Keratinocyte (primary cell): ENCODE results near the gene TMEM263. TPM values are rescaled to one million over a fixed set of nuclear protein-coding genes. Genes with fewer than 3 reads are reported as not detected.
"Not testable (repeated sequence)": the region's sequence is repeated elsewhere in the genome, so short reads cannot be mapped to it uniquely, and the experiment has no call there.

Experiments used
- DNase-seq: peaks from one replicate; pipeline ENCODE4 v3.0.0-alpha.2; 2011; ENCODE audit warnings: low read depth, missing footprints, low spot score
- FAIRE-seq: peaks from 2 replicates; lab custom pipeline; 2011; peaks lifted over from hg19 to GRCh38; lab: Jason Lieb, UNC
- H2AFZ ChIP-seq: 2 replicates; pipeline ENCODE4 v1.6.0; 2012; ENCODE audit warnings: low read length, control low read depth, inconsistent platforms; ENCODE audit not compliant: control insufficient read depth
- H3K27ac ChIP-seq: 2 replicates; pipeline ENCODE4 v1.5.1; 2011; ENCODE audit warnings: low read length; ENCODE audit not compliant: control insufficient read depth, insufficient read depth
- H3K27me3 ChIP-seq: 3 replicates; pipeline ENCODE4 v1.6.0; 2011; ENCODE audit warnings: low read length; ENCODE audit not compliant: control insufficient read depth, insufficient read depth; ENCODE audit errors: extremely low read depth
- H3K36me3 ChIP-seq, 2 experiments: 2 replicates in 1 of 2; 3 replicates in 1 of 2; pipeline ENCODE4 v1.5.1; 2011; ENCODE audit warnings: low read length in 2 of 2, mild to moderate bottlenecking in 1 of 2; ENCODE audit not compliant: control insufficient read depth in 2 of 2, insufficient read depth in 2 of 2; ENCODE audit errors: extremely low read depth in 1 of 2
- H3K4me1 ChIP-seq: 3 replicates; pipeline ENCODE4 v1.5.1; 2011; ENCODE audit warnings: low read length; ENCODE audit not compliant: control insufficient read depth, insufficient read depth; ENCODE audit errors: extremely low read depth
- H3K4me2 ChIP-seq: 3 replicates; pipeline ENCODE4 v1.6.0; 2011; ENCODE audit warnings: low read depth, low read length; ENCODE audit not compliant: control insufficient read depth, insufficient read depth; ENCODE audit errors: extremely low read depth
- H3K4me3 ChIP-seq, 3 experiments: fragments of 200-600 bp in 1 of 3; sonication (generic) in 1 of 3; 2 replicates in 2 of 3; 3 replicates in 1 of 3; pipeline ENCODE4 v1.5.1; 2011 to 2016; ENCODE audit warnings: low read length in 3 of 3, mild to moderate bottlenecking in 3 of 3, control low read depth in 2 of 3, inconsistent platforms in 1 of 3, low read depth in 1 of 3, mixed read lengths in 1 of 3, mixed run types in 1 of 3, moderate library complexity in 1 of 3; ENCODE audit not compliant: control insufficient read depth in 2 of 3, insufficient read depth in 2 of 3; ENCODE audit errors: extremely low read depth in 1 of 3
- H3K79me2 ChIP-seq: 2 replicates; pipeline ENCODE4 v1.6.0; 2012; ENCODE audit warnings: low read length; ENCODE audit not compliant: control insufficient read depth, insufficient read depth
- H3K9ac ChIP-seq: 3 replicates; pipeline ENCODE4 v1.6.0; 2011; ENCODE audit warnings: low read length; ENCODE audit not compliant: control insufficient read depth, insufficient read depth; ENCODE audit errors: extremely low read depth
- H3K9me1 ChIP-seq: 3 replicates; pipeline ENCODE4 v1.6.0; 2011; ENCODE audit warnings: low read length; ENCODE audit not compliant: control insufficient read depth, insufficient read depth; ENCODE audit errors: extremely low read depth
- H3K9me3 ChIP-seq: 2 replicates; pipeline ENCODE4 v1.5.1; 2012; ENCODE audit warnings: low read depth, low read length; ENCODE audit not compliant: control insufficient read depth
- H4K20me1 ChIP-seq: 3 replicates; pipeline ENCODE4 v1.6.0; 2011; ENCODE audit warnings: low read length; ENCODE audit not compliant: control insufficient read depth, insufficient read depth; ENCODE audit errors: extremely low read depth
- CTCF ChIP-seq, 3 experiments: IDR thresholded peaks in 1 of 3; conservative IDR thresholded peaks in 1 of 3; optimal IDR thresholded peaks in 1 of 3; 2 replicates in 2 of 3; 3 replicates in 1 of 3; pipeline versions ENCODE3 to v1.5.1; 2011; ENCODE audit warnings: low read length in 3 of 3, mild to moderate bottlenecking in 3 of 3, moderate library complexity in 2 of 3, control low read depth in 1 of 3, inconsistent platforms in 1 of 3; ENCODE audit not compliant: insufficient read depth in 2 of 3; ENCODE audit errors: extremely low read depth in 1 of 3
- EZH2 ChIP-seq: IDR thresholded peaks from one replicate; pipeline ENCODE4 v1.6.1; 2012; ENCODE audit warnings: inconsistent platforms, mild to moderate bottlenecking, low read length, moderate library complexity
- dilution Hi-C: fragments of 300-500 bp; cut with MboI; formaldehyde crosslinking; loops from one replicate; pipeline ENCODE4 v1.7.0; 2020; ENCODE audit warnings: low sequenced_read_pairs; ENCODE audit not compliant: extremely low pct_ligation_motif_present
- polyA plus RNA-seq, 5 experiments: library from polyadenylated mRNA; depleted of rRNA in 3 of 5; stranded (reverse) in 3 of 5; stranded (forward) in 1 of 5; unstranded in 1 of 5; fragments of >200 nt; gene quantifications; 1 replicate in 1 of 5; 2 replicates in 3 of 5; 3 replicates in 1 of 5; pipeline versions ENCODE4 v1.2.1 to v1.2.3, GENCODE V29; 2011 to 2012; ENCODE audit warnings: missing spikeins in 2 of 5, low read depth in 1 of 5, low replicate concordance in 1 of 5

Gene TMEM263
- polyA plus RNA-seq, 1 donor (not counting 4 experiments of a cell fraction or from before 2014, with no cell fraction given) = 22.0 TPM

- H3K4me3 ChIP-seq = no peak overlapping the region
- H3K36me3 ChIP-seq = peaks cover 0 to 5% of the 10 kb centered on the region in 2 experiments
- peak overlapping the region; percentile 8 for H2AFZ ChIP-seq
- peak overlapping the region; percentile 33 for H3K4me2 ChIP-seq
- no peak for TF ChIP-seq EZH2
- TF ChIP-seq CTCF (optimal IDR thresholded peaks at IDR 0.05 in 1 of 3, IDR thresholded peaks at IDR 0.05 in 1 of 3, conservative IDR thresholded peaks at IDR 0.05 in 1 of 3; ENCODE audit: extremely low read depth in 1 of 3, insufficient read depth in 2 of 3, low read length in 3 of 3) = no peak
- H3K27me3 ChIP-seq = no peaks in the 10 kb centered on the region
- dilution Hi-C loops = no loop called here
- DNase-seq (no peak), FAIRE-seq (peak; percentile 5)
- H3K79me2 ChIP-seq = peaks cover 1% of the 10 kb centered on the region
- peaks cover 11% of the 10 kb centered on the region for H3K4me1 ChIP-seq
- H3K9me3 ChIP-seq = no peaks in the 10 kb centered on the region
- H3K9ac ChIP-seq = no peak overlapping the region
- no peaks in the 10 kb centered on the region for H3K9me1 ChIP-seq
- no peak overlapping the region for H3K27ac ChIP-seq
- H4K20me1 ChIP-seq = no peaks in the 10 kb centered on the region
These were observed 32.1 kb downstream of the TMEM263 start for GRCh38 chr12:106987846-106988245.

GRCh38 chr12:106994579-106995220 is 39.0 kb downstream of the TMEM263 start:
- FAIRE-seq (no peak), DNase-seq (no peak)
- Histone ChIP-seq H3K9me1 (no peaks in the 10 kb centered on the region), H3K27me3 (no peaks in the 10 kb centered on the region), H3K4me3 (no peak overlapping the region), H3K4me2 (no peak overlapping the region), H3K9ac (no peak overlapping the region), H4K20me1 (no peaks in the 10 kb centered on the region), H3K36me3 (no peaks in the 10 kb centered on the region), H3K79me2 (no peaks in the 10 kb centered on the region), H3K9me3 (no peaks in the 10 kb centered on the region), H2AFZ (no peak overlapping the region), H3K27ac (no peak overlapping the region), H3K4me1 (peaks cover 6% of the 10 kb centered on the region)
- no peak for TF ChIP-seq CTCF (optimal IDR thresholded peaks at IDR 0.05 in 1 of 3, IDR thresholded peaks at IDR 0.05 in 1 of 3, conservative IDR thresholded peaks at IDR 0.05 in 1 of 3; ENCODE audit: extremely low read depth in 1 of 3, insufficient read depth in 2 of 3, low read length in 3 of 3)
- TF ChIP-seq EZH2 = no peak
- dilution Hi-C loops = no loop called here

GRCh38 chr12:106996102-106996501 is 40.4 kb downstream of the TMEM263 start:
- FAIRE-seq, H3K4me1 ChIP-seq, dilution Hi-C loops, H3K79me2 ChIP-seq, H3K27ac ChIP-seq, DNase-seq, H3K9ac ChIP-seq, H3K9me1 ChIP-seq, H3K4me2 ChIP-seq, H3K27me3 ChIP-seq, H3K4me3 ChIP-seq, H2AFZ ChIP-seq, H4K20me1 ChIP-seq, H3K9me3 ChIP-seq, H3K36me3 ChIP-seq: not testable (repeated sequence)
